ENCODE measurements around the gene HS1BP3. TPM values are rescaled to one million over a fixed set of nuclear protein-coding genes. Genes with fewer than 3 reads are reported as not detected.

The HS1BP3 gene
- total and polyA plus RNA-seq, 2 of the 13 experiments (the other 11 are each of a cell fraction or from before 2014, with no cell fraction given): 15.2 to 22.0 TPM

- TF ChIP-seq ZNF646 (CRISPR knock-in tag; IDR thresholded peaks at IDR 0.05): no peak
- TF ChIP-seq NCOA2 (CRISPR knock-in tag; IDR thresholded peaks at IDR 0.05): no peak
- TF ChIP-seq TRIM22 (IDR thresholded peaks at IDR 0.05): no peak
- TF ChIP-seq HNRNPUL1 (IDR thresholded peaks at IDR 0.05; ENCODE audit: low read depth, low read length): no peak
- no peak for TF ChIP-seq SYNCRIP (IDR thresholded peaks at IDR 0.05; ENCODE audit: insufficient read depth, low read depth, low read length)
Observed at GRCh38 chr2:20568501-20569463, 82.1 kb downstream of the HS1BP3 start (continued).

All from HepG2 (cell line).